ENCODE measurements around the gene RAI1.
A peak's percentile ranks its signal among the peaks of the same experiment; 100 is the strongest.

RAI1 gene

GRCh38 chr17:17844079-17844478 is 162.8 kb downstream of the RAI1 start:
- Histone ChIP-seq H3K36me3 (ENCODE audit: control insufficient read depth in 1 of 2, insufficient read depth in 2 of 2, low read length in 2 of 2) (peaks cover 0 to 13% of the 10 kb centered on the region in 2 donors), H3K27ac (ENCODE audit: low read depth, low read length) (no peak overlapping the region), H3K4me1 (ENCODE audit: control insufficient read depth in 1 of 2, insufficient read depth in 2 of 2, low read length in 2 of 2) (peaks cover 27 to 32% of the 10 kb centered on the region in 2 donors), H3K4me3 (ENCODE audit: low read depth in 1 of 2, low read length in 2 of 2) (no peak overlapping the region), H3K9ac (ENCODE audit: low read depth in 1 of 2, low read length in 2 of 2) (no peak overlapping the region), H3K9me3 (ENCODE audit: control insufficient read depth in 1 of 2, low read length in 2 of 2) (no peaks in the 10 kb centered on the region), H3K27me3 (ENCODE audit: control insufficient read depth in 1 of 2, insufficient read depth in 2 of 2, low read length in 2 of 2) (no peaks in the 10 kb centered on the region)

DNA sequence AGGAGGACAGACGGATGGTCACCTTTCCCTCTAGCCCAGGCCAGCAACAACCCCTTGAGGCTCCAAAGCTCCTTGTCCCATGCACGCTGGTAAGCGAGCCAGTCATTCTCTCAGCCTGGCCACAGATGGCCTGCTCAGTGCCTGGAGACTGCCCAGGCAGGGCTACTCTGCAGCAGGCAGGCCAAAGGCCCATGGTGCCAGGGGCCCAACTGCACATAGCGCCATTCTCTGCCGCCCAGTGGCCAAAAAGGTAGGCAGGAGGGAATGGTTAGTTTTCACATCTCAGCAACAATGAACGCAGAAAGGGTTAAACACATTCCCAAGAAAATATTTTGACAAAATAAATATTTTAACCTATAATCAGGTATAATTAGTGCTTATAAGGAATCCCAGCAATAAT is 163.2 kb downstream of the RAI1 start:
- H3K36me3 ChIP-seq (ENCODE audit: control insufficient read depth in 1 of 2, insufficient read depth in 2 of 2, low read length in 2 of 2): peaks cover 0 to 13% of the 10 kb centered on the region in 2 donors
- H3K27me3 ChIP-seq (ENCODE audit: control insufficient read depth in 1 of 2, insufficient read depth in 2 of 2, low read length in 2 of 2): no peaks in the 10 kb centered on the region
- no peak overlapping the region for H3K4me3 ChIP-seq (ENCODE audit: low read depth in 1 of 2, low read length in 2 of 2)
- H3K4me1 ChIP-seq (ENCODE audit: control insufficient read depth in 1 of 2, insufficient read depth in 2 of 2, low read length in 2 of 2): peaks cover 28 to 32% of the 10 kb centered on the region in 2 donors
- H3K9ac ChIP-seq (ENCODE audit: low read depth in 1 of 2, low read length in 2 of 2): no peak overlapping the region
- no peaks in the 10 kb centered on the region for H3K9me3 ChIP-seq (ENCODE audit: control insufficient read depth in 1 of 2, low read length in 2 of 2)
- no peak overlapping the region for H3K27ac ChIP-seq (ENCODE audit: low read depth, low read length)

DNA sequence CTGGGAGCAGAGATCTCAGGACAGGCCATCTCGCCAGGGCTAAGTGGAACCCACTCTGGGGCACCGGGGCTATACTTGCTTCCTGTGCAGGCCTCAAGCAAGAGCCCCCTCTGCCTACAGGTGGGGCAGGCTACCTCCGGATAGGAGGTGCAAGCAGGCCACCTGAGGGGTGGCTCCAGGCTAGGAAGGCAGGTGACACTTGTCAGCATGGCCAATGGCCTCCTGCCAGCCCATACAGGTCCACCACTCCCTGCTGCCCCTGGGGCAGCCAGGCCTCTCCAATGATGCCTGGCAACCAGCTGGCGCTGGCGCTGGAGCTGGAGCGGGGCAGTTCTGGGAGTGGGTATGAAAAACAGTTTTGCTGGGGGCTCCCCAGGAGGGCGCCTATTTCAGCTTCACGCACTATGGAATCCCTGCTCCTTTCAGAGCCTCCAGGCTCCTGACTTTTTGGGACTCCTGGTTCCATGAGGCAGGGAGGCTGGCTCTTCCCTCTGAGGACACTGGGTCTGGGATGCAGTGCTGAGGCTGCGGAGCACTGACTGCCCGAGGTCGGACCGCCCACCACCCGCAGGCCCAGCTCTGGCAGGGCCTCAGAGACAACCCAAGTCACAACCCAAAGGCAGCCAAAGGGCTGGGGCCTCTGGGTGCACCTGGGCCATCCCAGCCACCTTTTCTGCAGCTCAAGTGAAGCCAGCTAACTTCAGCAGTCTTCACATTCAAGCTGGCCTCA is 164.0 kb downstream of the RAI1 start:
- Histone ChIP-seq H3K4me3 (ENCODE audit: low read depth in 1 of 2, low read length in 2 of 2) (no peak overlapping the region), H3K9me3 (ENCODE audit: control insufficient read depth in 1 of 2, low read length in 2 of 2) (no peaks in the 10 kb centered on the region), H3K4me1 (ENCODE audit: control insufficient read depth in 1 of 2, insufficient read depth in 2 of 2, low read length in 2 of 2) (peaks cover 31 to 35% of the 10 kb centered on the region in 2 donors)

GRCh38 chr17:17846003-17846402 is 164.7 kb downstream of the RAI1 start:
- Histone ChIP-seq H3K9ac (ENCODE audit: low read depth in 1 of 2, low read length in 2 of 2) (no peak overlapping the region), H3K9me3 (ENCODE audit: control insufficient read depth in 1 of 2, low read length in 2 of 2) (no peaks in the 10 kb centered on the region), H3K27me3 (ENCODE audit: control insufficient read depth in 1 of 2, insufficient read depth in 2 of 2, low read length in 2 of 2) (no peaks in the 10 kb centered on the region), H3K27ac (ENCODE audit: low read depth, low read length) (no peak overlapping the region), H3K36me3 (ENCODE audit: control insufficient read depth in 1 of 2, insufficient read depth in 2 of 2, low read length in 2 of 2) (peaks cover 0 to 13% of the 10 kb centered on the region in 2 donors), H3K4me1 (ENCODE audit: control insufficient read depth in 1 of 2, insufficient read depth in 2 of 2, low read length in 2 of 2) (peaks cover 31 to 33% of the 10 kb centered on the region in 2 donors), H3K4me3 (ENCODE audit: low read depth in 1 of 2, low read length in 2 of 2) (no peak overlapping the region)

More for the DNA sequence above, 164.0 kb downstream of the RAI1 start:
- peaks cover 0 to 13% of the 10 kb centered on the region in 2 donors for H3K36me3 ChIP-seq (ENCODE audit: control insufficient read depth in 1 of 2, insufficient read depth in 2 of 2, low read length in 2 of 2)
- H3K27me3 ChIP-seq (ENCODE audit: control insufficient read depth in 1 of 2, insufficient read depth in 2 of 2, low read length in 2 of 2): no peaks in the 10 kb centered on the region
- H3K27ac ChIP-seq (ENCODE audit: low read depth, low read length): no peak overlapping the region
- no peak overlapping the region for H3K9ac ChIP-seq (ENCODE audit: low read depth in 1 of 2, low read length in 2 of 2)

- H3K27ac ChIP-seq (ENCODE audit: low read depth, low read length): no peak overlapping the region
- H3K9ac ChIP-seq (ENCODE audit: low read depth in 1 of 2, low read length in 2 of 2): no peak overlapping the region
- no peak overlapping the region for H3K4me3 ChIP-seq (ENCODE audit: low read depth in 1 of 2, low read length in 2 of 2)
- H3K4me1 ChIP-seq (ENCODE audit: control insufficient read depth in 1 of 2, insufficient read depth in 2 of 2, low read length in 2 of 2): peaks cover 27% of the 10 kb centered on the region in 2 donors
- no peaks in the 10 kb centered on the region for H3K27me3 ChIP-seq (ENCODE audit: control insufficient read depth in 1 of 2, insufficient read depth in 2 of 2, low read length in 2 of 2)
- H3K36me3 ChIP-seq (ENCODE audit: control insufficient read depth in 1 of 2, insufficient read depth in 2 of 2, low read length in 2 of 2): peaks cover 0 to 13% of the 10 kb centered on the region in 2 donors
- no peaks in the 10 kb centered on the region for H3K9me3 ChIP-seq (ENCODE audit: control insufficient read depth in 1 of 2, low read length in 2 of 2)
Observed at GRCh38 chr17:17846645-17847044, 165.4 kb downstream of the RAI1 start.

- H3K27me3 ChIP-seq (ENCODE audit: control insufficient read depth in 1 of 2, insufficient read depth in 2 of 2, low read length in 2 of 2): no peaks in the 10 kb centered on the region
- no peaks in the 10 kb centered on the region for H3K9me3 ChIP-seq (ENCODE audit: control insufficient read depth in 1 of 2, low read length in 2 of 2)
- peaks cover 26 to 27% of the 10 kb centered on the region in 2 donors for H3K4me1 ChIP-seq (ENCODE audit: control insufficient read depth in 1 of 2, insufficient read depth in 2 of 2, low read length in 2 of 2)
- H3K9ac ChIP-seq (ENCODE audit: low read depth in 1 of 2, low read length in 2 of 2): no peak overlapping the region
- no peak overlapping the region for H3K4me3 ChIP-seq (ENCODE audit: low read depth in 1 of 2, low read length in 2 of 2)
- no peak overlapping the region for H3K27ac ChIP-seq (ENCODE audit: low read depth, low read length)
- peaks cover 0 to 13% of the 10 kb centered on the region in 2 donors for H3K36me3 ChIP-seq (ENCODE audit: control insufficient read depth in 1 of 2, insufficient read depth in 2 of 2, low read length in 2 of 2)
Observed at GRCh38 chr17:17847118-17847689, 165.9 kb downstream of the RAI1 start.

GRCh38 chr17:17847726-17848125 is 166.5 kb downstream of the RAI1 start:
- Histone ChIP-seq H3K27me3 (ENCODE audit: control insufficient read depth in 1 of 2, insufficient read depth in 2 of 2, low read length in 2 of 2) (no peaks in the 10 kb centered on the region), H3K4me1 (ENCODE audit: control insufficient read depth in 1 of 2, insufficient read depth in 2 of 2, low read length in 2 of 2) (peaks cover 26 to 27% of the 10 kb centered on the region in 2 donors), H3K9ac (ENCODE audit: low read depth in 1 of 2, low read length in 2 of 2) (no peak overlapping the region), H3K4me3 (ENCODE audit: low read depth in 1 of 2, low read length in 2 of 2) (no peak overlapping the region), H3K9me3 (ENCODE audit: control insufficient read depth in 1 of 2, low read length in 2 of 2) (no peaks in the 10 kb centered on the region), H3K36me3 (ENCODE audit: control insufficient read depth in 1 of 2, insufficient read depth in 2 of 2, low read length in 2 of 2) (peaks cover 0 to 13% of the 10 kb centered on the region in 2 donors), H3K27ac (ENCODE audit: low read depth, low read length) (no peak overlapping the region)

DNA sequence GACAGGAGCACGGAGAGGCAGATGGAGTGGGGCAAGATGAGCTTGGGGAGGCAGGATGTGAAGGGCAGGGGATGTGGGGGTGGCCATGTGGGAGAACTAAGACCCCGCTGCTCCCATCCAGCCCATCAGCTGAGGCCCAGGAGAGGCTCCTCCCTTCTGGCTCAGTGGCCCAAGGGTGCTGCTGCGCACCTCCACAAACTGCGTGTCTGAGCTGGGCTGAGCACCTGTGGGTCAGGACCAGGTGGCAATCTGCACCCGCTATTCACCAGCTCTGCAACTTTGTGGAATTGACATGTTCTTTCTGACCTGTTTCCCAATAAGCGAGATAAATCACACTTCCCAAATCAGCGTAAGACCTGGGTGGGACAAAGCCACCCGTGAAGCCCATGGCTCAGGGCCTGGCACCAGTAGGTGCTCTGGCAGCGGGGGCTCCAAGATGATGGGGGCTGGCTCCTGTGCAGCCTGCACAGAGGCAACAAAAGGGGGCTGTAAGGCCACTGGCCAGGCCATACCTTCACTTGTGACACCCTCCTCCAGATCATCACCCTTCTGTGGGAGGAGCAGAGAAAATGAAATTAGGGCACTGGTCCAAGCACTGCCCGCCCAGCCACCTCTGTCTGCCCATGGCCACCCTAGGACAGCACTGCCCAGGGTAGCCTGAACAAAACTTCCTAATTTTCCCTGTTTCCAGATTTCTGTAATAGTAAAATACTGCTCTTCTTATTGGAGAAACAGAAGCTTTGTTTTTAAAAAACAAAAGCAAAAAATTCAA is 167.2 kb downstream of the RAI1 start:
- peaks cover 0 to 13% of the 10 kb centered on the region in 2 donors for H3K36me3 ChIP-seq (ENCODE audit: control insufficient read depth in 1 of 2, insufficient read depth in 2 of 2, low read length in 2 of 2)
- H3K4me1 ChIP-seq (ENCODE audit: control insufficient read depth in 1 of 2, insufficient read depth in 2 of 2, low read length in 2 of 2): peaks cover 34 to 35% of the 10 kb centered on the region in 2 donors
- H3K9me3 ChIP-seq (ENCODE audit: control insufficient read depth in 1 of 2, low read length in 2 of 2): no peaks in the 10 kb centered on the region
- H3K9ac ChIP-seq (ENCODE audit: low read depth in 1 of 2, low read length in 2 of 2): peak overlapping the region in 1 of 2 donors; percentile 3
- no peak overlapping the region for H3K27ac ChIP-seq (ENCODE audit: low read depth, low read length)
- H3K4me3 ChIP-seq (ENCODE audit: low read depth in 1 of 2, low read length in 2 of 2): no peak overlapping the region
- no peaks in the 10 kb centered on the region for H3K27me3 ChIP-seq (ENCODE audit: control insufficient read depth in 1 of 2, insufficient read depth in 2 of 2, low read length in 2 of 2)

GRCh38 chr17:17849147-17849820 is 168.0 kb downstream of the RAI1 start:
- H3K9me3 ChIP-seq (ENCODE audit: control insufficient read depth in 1 of 2, low read length in 2 of 2): no peaks in the 10 kb centered on the region

More at GRCh38 chr17:17849147-17849820, 168.0 kb downstream of the RAI1 start:
- Histone ChIP-seq H3K27ac (ENCODE audit: low read depth, low read length) (peak overlapping the region; percentile 28), H3K9ac (ENCODE audit: low read depth in 1 of 2, low read length in 2 of 2) (peak overlapping the region in 1 of 2 donors; percentile 3), H3K4me1 (ENCODE audit: control insufficient read depth in 1 of 2, insufficient read depth in 2 of 2, low read length in 2 of 2) (peaks cover 36 to 41% of the 10 kb centered on the region in 2 donors), H3K36me3 (ENCODE audit: control insufficient read depth in 1 of 2, insufficient read depth in 2 of 2, low read length in 2 of 2) (peaks cover 0 to 13% of the 10 kb centered on the region in 2 donors), H3K4me3 (ENCODE audit: low read depth in 1 of 2, low read length in 2 of 2) (no peak overlapping the region), H3K27me3 (ENCODE audit: control insufficient read depth in 1 of 2, insufficient read depth in 2 of 2, low read length in 2 of 2) (no peaks in the 10 kb centered on the region)

Data from duodenal mucosa (tissue), 2 donors.